ENCODE data around the gene PTGDR2.

The PTGDR2 gene

DNA sequence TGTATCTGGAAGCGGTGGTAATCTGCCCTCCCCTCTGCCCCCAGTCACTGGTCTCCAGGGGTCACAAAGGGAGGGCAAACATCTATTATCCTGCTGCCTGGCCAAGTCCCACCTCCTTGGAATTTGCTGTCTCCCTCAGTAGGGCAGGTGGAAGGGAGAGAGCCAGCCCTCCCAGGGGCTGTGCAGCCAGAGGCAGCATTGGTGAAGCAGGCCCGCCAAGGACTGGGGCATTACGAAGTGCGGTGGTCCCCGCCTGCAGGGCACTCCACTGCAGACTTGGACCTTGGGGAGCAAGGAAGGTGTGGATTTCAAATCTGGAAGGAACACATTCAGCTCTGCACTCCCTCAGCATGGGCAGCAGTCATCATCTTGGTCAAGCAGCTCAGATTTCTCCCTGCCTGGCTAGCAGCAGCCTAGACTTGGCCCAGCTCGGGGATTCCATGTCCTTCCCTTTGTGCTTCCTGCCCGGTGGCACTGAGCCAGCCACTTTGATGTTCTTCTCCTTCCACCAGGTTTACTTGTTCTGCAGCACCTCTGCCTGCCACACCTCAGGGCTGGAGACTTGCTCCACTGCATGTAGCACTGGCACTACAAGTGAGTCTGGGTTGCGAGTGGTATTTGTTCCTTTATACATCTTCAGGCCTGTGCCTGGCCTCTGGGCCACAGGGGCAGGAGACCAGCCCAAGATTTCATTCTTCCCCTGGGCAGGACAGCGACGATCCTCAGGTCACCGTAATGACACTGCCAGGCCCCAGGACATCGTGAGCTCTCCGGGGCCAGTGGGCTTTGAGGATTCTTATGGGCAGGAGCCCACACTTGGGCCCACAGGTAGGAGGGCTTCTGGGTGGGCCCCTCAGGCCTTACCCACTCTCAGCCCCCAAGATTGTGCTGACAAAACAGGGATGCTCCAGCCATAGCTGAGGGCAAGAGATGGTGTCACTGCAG, 18.9 kb upstream of the PTGDR2 start:
- DNase-seq (ENCODE audit: low read depth in 1 of 2, low spot score in 1 of 2), result no peak

DNA sequence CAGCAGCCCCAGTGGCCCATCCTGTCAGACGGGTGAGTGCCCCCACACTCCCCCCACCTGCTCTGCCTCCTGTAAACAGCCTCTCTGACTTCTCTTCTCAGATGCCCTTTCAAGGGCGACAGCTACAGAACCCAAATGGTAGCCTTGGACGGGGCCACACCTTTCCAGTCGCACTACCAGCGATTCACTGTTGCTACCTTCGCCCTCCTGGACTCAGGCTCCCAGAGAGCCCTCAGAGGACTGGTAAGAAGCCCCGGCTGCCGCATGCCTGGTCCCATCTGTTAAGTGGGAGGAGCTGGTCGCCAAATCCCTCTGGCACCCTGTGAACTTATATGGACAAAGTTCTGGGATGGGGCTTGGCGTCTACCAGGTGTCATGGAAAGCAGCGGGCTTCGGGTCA, 17.8 kb upstream of the PTGDR2 start:
- DNase-seq (ENCODE audit: low read depth in 1 of 2, low spot score in 1 of 2), result no peak

DNA sequence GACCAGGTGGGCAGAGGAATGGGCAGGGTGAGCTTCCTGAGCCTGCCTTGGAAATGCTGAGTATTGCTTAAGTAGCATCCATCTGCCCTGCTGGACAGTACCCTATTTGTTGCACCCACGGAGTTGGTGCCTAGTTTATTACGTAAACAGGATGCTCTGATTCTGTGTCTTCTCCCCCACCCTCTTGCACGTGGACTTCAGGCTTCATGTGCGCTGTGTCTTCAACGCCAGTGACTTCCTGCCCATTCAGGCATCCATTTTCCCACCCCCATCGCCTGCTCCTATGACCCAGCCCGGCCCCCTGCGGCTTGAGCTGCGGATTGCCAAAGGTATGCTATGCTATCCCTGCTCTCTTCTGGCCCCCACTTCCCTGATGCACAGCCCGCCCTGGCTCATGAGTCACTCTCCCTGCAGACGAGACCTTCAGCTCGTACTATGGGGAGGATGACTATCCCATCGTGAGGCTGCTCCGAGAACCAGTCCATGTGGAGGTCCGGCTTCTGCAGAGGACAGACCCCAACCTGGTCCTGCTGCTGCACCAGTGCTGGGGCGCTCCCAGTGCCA, 17.3 kb upstream of the PTGDR2 start:
- no peak for DNase-seq (ENCODE audit: low read depth in 1 of 2, low spot score in 1 of 2)

DNA sequence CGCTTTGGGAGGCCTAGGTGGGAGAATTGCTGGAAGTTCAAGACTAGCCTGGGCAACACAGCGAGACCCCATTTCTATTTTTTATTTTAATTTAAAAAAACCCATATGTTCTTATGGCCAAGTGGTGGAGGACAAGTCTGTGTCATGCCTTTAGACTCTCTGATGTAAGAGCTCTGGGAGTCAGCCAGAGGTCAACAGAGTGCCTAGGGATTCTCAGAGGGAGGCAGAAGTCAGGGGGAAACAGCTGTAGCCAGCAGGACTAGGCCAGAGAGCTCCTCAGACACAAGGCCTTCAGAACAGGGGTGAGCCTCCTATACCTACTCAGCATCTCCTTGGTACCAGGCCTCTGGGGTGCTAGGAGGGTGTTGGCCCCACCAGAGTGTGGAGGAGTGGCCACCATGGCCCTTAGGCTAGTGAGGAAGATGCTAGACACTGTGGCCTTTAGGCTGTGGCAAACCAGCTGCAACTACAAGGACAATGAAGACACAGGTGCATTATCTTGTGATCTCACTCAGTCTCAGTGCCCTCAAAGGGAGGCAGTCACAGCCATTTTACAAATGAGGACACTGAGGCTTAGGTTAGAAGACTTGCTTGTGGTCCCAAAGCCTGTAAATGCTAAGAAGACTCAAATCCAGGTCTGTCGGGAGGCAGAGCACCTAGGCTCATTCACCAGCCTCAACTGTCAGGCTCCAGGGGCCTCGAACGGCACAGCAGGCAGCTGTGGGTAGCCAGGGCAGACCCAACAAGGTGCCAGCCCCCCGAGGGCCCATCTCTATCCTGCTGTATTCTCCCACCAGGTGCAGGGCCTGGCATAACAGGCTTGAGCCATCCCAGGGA, 16.6 kb upstream of the PTGDR2 start:
- DNase-seq (ENCODE audit: low read depth in 1 of 2, low spot score in 1 of 2), result no peak

DNA sequence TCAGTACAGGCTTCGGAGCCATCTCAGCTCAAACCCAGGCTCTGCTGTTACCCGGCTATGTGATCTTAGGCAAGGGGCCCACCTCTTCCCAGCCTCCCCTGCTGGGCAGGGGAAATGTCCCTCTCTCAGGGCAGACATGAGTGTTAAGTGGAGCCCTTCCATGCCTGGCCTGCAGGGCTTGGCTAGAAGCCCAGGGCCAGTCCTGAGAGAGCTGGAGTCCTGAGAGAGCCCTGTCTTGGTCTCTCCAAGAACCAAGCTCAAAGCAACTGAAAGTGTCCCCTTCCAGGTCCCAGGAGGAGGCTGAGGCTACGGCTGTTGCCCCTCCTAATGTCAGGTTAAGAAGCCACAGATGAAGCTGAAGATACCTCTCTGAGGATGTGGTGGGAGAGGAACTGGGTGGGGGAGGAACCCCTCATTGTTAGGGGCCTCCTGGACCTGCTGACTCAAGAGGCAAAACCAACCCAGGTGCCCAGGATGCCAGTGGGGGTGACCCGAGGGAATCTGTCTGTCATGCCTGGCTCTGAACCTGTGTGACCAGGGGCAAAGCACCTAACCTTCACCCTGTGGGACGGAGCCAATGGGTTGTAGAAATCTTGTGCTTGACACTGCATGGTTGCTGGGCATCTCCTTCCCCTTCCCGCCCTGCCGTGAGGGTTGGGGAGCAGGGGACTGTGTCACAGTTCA, 15.8 kb upstream of the PTGDR2 start:
- no peak for DNase-seq (ENCODE audit: low read depth in 1 of 2, low spot score in 1 of 2)

DNA sequence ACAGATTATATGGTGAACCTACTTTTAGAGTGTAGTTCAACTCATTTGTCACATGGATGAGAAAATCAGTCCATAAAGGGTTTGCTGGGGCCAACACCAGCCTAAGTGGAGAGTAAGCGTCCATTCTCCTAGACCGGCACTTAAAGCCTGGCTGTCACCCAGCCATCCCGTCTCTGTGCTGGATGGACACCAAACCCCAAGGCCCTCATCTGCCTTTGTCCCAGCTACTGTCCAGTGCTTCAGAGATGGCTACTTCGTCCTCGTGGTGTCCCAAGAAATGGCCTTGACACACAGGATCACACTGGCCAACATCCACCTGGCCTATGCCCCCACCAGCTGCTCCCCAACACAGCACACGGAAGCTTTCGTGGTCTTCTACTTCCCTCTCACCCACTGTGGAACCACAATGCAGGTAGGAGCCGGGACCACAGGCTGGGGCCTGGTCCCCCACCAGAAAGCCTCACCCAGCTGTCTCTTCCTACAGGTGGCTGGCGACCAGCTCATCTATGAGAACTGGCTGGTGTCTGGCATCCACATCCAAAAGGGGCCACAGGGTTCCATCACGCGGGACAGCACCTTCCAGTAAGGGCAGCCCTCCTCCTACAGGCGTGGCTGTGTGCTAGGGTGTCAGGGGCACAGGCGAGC, 15.1 kb upstream of the PTGDR2 start:
- no peak for DNase-seq (ENCODE audit: low read depth in 1 of 2, low spot score in 1 of 2)

DNA sequence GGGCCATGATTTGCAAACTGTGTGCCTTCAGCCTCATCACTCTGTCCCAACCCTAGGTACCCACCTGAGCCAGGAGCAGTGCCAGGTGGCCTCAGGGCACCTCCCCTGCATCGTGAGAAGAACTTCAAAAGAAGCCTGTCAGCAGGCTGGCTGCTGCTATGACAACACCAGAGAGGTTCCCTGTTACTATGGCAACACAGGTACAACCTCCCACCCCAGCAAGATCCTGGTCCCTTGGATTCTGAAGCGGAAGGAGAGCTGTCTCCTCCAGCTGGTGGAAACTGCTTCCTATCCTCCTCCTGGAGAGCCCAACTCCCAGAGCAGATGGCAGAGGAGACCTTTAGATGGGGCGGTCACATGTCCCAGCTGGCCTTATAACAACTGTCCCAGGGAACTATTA, 14.5 kb upstream of the PTGDR2 start:
- no peak for DNase-seq (ENCODE audit: low read depth in 1 of 2, low spot score in 1 of 2)

DNA sequence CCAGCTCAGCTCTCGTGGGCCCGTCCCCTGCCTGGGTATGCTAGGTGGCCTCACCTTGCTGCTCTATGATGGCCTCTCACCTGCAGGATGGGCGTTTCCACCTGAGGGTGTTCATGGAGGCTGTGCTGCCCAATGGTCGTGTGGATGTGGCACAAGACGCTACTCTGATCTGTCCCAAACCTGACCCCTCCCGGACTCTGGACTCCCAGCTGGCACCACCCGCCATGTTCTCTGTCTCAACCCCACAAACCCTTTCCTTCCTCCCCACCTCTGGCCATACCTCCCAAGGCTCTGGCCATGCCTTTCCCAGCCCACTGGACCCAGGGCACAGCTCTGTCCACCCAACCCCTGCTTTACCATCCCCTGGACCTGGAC, 13.7 kb upstream of the PTGDR2 start:
- no peak for DNase-seq (ENCODE audit: low read depth in 1 of 2, low spot score in 1 of 2)

DNA sequence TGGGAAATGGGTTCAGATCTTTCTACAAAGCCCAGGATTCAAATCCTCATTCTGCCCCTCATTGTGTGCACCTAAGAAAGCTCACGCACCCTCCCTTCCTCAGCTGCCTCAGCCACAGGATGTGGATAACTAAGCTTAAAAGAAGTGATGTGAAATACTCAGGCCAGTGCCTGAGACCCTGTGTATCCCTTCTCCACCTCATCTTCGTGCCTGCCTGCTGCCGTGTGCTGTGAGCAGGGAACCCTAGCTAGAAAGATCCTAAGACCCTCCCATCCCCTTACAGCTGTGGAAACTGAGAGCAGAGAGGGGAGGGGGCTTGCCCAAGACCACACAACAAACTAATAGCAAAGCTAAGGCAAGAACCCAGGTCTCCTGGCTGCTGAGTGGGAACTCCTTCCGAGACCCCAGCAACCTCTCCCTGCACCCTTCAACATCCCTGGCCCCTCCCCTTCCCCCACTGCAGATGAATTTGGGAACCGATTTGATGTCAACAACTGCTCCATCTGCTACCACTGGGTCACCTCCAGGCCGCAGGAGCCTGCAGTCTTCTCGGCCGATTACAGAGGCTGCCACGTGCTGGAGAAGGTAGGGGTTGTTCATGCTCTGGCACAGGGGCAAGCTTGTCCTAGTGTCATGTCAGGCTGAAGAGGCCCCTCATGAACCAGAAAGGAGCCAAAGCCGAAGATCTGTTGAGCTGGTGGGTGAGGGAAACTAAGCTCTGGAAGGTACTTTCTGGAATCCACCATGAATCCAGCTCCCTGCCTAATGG, 13.1 kb upstream of the PTGDR2 start:
- no peak for DNase-seq (ENCODE audit: low read depth in 1 of 2, low spot score in 1 of 2)

DNA sequence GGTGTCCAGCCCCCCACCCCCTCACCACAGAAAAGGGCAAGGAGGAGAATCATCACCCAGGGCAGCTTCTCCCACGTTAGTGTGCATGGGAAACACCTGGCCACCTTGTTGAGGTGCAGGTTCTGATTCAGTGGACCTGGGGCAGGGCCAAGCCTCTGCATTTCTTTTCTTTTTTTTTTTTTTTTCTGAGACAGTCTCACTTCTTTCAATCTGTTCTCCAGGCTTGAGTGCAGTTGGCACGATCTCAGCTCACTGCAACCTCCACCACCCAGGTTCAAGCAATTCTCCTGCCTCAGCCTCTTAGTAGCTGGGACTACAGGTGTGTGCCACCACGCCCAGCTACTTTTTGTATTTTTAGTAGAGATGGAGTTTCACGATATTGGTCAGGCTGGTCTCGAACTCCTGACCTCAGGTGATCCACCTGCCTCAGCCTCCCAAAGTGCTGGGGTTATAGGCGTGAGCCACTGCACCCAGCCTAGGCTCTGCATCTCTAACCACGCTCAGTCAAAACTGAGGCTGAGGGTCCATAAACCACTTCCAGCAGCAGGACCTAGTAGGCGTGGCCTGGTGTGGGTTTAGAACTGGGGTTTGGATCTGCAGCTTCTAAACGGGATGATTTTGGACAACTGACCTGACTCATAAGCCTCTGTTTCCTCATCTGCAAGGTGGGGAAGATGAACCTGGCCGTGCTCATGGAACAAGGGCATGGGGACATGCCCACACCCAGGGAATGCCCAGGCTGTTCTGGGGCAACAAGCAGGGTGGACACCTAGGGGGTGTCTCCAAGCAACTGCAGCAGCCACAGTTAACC, 12.3 kb upstream of the PTGDR2 start:
- no peak for DNase-seq (ENCODE audit: low read depth in 1 of 2, low spot score in 1 of 2)

DNA sequence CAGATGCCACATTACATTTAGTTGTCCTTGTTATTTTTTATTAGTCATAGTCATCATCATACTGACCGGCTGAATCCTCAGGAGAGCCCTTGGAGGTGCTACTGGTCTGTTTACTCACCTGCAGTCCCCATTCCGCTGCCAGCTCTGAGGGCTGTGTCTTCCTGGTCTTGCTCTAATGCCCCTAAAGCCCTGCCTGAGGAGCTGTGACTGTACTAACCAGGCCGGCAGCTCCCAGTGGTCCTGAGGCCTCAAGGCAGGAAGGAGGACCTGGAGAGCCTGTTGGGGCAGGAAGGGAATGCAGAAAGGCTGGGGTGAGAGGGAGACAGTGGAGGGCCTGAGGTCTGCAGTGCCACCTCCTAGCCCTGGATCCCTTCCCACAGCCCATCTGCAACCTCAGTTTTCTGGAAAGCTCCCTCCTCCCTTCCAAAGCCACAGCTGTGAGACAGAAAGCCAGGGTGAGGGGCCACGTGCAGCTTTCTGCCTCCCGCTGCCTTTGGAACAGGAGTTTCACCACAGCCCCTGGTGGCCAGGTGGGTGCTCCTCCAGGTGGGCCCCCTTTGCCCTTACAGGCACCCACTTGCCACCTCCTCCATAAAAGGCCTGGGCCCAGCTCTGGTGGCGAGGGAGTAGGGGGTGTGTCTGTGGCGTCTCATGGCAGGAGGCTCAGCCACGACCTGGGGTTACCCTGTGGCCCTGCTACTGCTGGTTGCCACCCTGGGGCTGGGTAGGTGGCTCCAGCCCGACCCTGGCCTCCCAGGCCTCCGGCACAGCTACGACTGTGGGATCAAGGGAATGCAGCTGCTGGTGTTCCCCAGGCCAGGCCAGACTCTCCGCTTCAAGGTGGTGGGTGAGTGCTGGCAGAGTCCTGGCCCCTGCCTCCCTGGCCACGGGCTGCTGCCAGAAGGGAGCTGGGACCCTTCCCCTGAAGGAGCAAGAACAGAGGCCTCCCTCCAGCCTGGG, 11.4 kb upstream of the PTGDR2 start, which contains the start of gene ZP1:
Gene ZP1 (plus strand): TSS at position 632 of the 960 bp plus-strand sequence. CDS start 20 bp downstream, at position 652.
- no peak for DNase-seq (ENCODE audit: low read depth in 1 of 2, low spot score in 1 of 2)

DNA sequence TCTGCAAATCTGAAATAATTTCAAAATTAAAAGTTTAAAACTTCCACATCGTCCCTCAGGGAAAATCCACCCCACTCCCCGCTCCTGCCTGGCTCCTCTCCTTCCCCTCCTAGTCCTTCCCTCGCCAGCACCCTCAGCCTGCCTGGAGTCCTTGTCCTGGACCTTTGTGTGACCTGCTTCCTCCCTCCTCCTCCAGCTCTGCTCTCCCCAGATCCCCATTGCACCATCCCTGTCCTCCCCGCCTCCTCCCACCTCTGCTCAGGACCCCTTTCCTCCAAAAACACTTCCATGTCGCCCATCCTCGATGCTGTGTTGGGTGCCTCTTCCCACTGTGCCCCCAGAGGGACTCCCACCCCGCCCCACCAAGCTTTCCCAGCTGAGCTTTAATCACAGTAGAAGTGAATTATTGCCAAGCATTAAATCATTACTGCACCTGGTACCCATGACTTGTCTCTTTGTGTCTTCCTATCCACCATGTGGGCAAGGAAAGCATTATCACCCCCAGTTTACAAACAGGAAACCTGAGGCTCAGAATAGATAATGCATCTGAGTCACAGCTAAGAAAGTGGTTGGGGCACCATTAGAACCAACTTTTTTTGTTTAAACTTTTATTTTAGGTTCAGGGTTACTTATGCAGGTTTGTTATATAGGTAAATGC, 9.2 kb upstream of the PTGDR2 start:
- no peak for DNase-seq (ENCODE audit: low read depth in 1 of 2, low spot score in 1 of 2)

DNA sequence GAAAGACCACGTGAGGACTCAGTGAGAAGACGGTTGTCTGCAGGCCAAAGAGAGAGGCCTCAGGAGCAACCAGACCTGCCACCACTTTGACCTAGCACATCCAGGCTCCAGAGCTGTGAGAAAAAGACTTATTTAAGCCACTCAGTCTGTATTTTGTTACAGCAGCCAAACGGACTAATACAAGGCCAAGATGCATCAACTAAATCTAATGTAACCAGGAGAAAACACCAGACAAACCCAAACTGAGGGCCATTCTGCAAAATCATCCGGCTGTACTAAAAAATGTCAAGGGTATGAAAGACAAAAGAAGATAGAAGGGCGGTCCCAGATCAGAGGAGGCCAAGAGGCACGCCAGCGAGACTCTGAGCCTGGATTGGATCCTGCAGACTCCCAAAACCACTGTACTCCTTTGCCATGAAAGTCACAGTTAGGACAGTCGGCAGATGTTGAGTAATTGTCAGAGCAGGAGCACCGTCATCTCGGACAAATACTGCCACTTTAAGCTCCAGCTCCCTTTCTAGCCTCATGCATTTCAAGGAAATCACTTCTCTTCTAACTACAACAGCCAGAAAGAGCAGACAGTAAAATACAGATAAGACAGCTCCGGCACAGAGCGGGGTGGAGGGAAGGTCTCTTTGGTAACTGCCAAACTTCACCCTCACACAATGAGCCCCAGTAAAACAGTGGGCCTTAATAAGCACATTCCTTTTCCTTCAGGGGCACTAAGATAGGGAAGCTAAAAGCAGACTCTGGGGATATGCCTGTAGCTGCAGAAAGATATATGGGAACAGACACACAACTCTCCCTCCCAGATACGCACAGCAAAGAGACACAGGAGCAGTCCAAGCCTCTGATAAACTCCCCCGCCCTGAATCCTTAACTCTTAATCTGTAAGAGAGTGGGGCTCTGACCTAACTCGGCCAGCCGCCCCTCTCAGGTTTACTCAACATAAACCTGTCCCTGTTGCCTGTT, 8.1 kb upstream of the PTGDR2 start:
- no peak for DNase-seq (ENCODE audit: low read depth in 1 of 2, low spot score in 1 of 2)

DNA sequence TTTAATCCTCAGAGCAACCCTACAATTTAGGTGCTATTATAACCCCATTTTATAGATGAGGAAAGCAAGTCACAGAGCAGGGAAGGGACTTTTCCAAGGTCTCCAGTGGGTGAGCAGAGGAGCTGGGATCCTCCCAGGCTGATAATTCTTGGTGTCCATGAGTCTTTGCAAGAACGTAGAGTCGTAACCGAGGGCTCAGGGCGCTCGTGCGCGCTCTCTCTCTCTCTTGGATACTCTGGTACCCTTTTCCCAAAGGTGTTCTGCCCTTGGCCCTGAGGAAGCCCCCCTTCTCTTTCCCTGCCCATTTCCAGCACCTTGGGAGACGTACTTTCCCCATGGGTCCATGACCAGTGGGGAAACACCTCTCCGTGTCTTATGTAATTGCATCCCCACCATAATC, 6.4 kb upstream of the PTGDR2 start:
- DNase-seq (ENCODE audit: low read depth in 1 of 2, low spot score in 1 of 2), result no peak

DNA sequence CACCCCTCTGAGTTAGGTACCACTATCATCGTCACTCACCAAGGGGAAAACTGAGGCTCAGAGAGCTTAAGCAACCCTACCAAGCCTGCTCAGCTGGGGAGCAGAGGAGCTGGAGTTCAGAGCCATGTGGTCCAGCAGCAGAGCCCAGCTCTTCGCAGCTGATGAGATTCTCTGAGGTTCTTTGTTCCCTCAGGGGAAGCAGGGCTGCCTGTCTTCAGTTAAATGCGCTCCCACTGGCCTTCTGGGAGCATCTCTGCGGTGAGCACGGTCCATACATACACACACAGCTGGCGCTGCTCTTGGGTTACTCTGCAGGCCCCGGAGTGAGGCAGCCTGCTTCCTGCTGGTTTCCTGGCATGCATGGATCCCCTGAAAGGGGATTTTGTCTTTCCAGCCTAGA, 5.2 kb upstream of the PTGDR2 start:
- no peak for DNase-seq (ENCODE audit: low read depth in 1 of 2, low spot score in 1 of 2)

DNA sequence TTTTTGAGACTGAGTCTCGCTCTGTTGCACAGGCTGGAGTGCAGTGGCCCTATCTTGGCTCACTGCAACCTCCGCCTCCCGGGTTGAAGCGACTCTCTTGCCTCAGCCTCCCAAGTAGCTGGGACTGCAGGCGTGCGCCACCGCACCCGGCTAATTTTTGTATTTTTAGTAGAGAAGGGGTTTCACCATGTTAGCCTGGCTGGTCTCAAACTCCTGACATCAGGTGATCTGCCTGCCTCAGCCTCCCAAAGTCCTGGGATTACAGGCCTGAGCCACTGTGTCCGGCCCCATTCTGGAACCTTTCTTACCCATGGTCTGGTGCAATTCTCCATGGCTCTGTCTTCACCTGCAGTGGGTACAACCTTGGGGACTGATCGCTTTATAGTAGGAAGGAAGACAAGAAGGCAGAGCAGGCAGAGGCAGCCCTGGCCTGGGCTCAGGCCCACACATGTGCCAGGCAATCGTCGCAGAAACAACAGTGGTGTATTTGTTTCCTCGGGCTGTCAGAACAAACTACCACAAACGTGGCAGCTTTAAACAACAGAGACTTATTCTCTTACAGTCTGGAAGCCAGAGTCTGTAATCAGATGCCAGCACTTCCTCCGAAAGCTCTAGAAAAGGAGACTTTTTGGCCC, 4.0 kb upstream of the PTGDR2 start:
- no peak for DNase-seq (ENCODE audit: low read depth in 1 of 2, low spot score in 1 of 2)

All from activated T-helper 1 cell treated with anti-CD3 and anti-CD28 coated beads, Interleukin-2, amount 50 U/mL, for 16 hours (primary cell).